ENCODE measurements around the gene CACNA2D3. TPM values are rescaled to one million over a fixed set of nuclear protein-coding genes. Genes with fewer than 3 reads are reported as not detected.

CACNA2D3 gene
- total RNA-seq, 1 donor from 2014 or later, result 10.0 TPM

DNA sequence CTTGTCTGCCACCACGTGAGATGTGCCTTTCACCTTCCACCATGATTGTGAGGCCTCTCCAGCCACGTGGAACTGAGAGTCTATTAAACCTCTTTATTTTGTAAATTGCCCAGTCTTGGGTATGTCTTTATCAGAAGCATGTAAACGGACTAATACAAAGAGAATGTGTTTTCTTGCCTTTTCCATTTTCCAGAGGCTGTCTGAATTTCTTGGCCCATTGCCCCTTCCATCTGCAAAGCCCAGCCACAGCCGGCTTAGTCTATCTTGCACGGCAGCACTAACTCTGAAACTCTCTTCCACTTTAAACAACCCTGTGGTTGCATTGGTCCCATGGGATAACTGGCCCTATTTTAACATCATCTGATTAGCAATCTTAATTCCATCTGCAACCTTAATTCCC lies 590.2 kb downstream of the CACNA2D3 start:
- Mint-ChIP-seq H3K4me3 (ENCODE audit: unreplicated experiment) (no peak overlapping the region), H3K36me3 (ENCODE audit: unreplicated experiment) (no peaks in the 10 kb centered on the region), H3K4me1 (ENCODE audit: low read depth, unreplicated experiment) (peaks cover 2% of the 10 kb centered on the region), H3K9me3 (ENCODE audit: unreplicated experiment) (no peaks in the 10 kb centered on the region), H3K27ac (ENCODE audit: unreplicated experiment) (no peak overlapping the region), H3K27me3 (ENCODE audit: unreplicated experiment) (no peaks in the 10 kb centered on the region)
- TF ChIP-seq, protein P1, sequence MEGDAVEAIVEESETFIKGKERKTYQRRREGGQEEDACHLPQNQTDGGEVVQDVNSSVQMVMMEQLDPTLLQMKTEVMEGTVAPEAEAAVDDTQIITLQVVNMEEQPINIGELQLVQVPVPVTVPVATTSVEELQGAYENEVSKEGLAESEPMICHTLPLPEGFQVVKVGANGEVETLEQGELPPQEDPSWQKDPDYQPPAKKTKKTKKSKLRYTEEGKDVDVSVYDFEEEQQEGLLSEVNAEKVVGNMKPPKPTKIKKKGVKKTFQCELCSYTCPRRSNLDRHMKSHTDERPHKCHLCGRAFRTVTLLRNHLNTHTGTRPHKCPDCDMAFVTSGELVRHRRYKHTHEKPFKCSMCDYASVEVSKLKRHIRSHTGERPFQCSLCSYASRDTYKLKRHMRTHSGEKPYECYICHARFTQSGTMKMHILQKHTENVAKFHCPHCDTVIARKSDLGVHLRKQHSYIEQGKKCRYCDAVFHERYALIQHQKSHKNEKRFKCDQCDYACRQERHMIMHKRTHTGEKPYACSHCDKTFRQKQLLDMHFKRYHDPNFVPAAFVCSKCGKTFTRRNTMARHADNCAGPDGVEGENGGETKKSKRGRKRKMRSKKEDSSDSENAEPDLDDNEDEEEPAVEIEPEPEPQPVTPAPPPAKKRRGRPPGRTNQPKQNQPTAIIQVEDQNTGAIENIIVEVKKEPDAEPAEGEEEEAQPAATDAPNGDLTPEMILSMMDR (IDR thresholded peaks at IDR 0.05; ENCODE audit: partially characterized antibody, unreplicated experiment), result no peak
- DNase-seq, result no peak

DNA sequence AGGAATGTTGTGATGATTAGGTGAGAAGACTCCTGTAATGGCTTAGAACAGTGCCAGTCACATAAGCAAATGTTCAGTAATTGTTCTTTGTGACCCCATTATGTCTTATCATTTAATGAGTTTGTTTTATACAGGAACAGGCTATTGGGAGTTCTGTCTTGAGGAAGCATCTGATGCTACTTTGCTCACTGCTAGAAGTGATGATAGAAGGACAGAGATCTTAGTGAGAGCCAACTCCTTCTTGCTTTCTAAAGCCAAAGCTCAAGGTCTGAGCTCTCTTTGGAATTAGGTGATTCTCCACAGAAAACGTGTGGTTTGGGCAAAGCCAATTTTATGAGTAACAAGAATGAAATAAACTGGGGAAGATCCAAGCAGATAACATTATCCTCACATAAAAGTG lies 590.7 kb downstream of the CACNA2D3 start:
- Mint-ChIP-seq H3K4me3 (ENCODE audit: unreplicated experiment) (no peak overlapping the region), H3K36me3 (ENCODE audit: unreplicated experiment) (no peaks in the 10 kb centered on the region), H3K9me3 (ENCODE audit: unreplicated experiment) (no peaks in the 10 kb centered on the region), H3K27me3 (ENCODE audit: unreplicated experiment) (no peaks in the 10 kb centered on the region), H3K4me1 (ENCODE audit: low read depth, unreplicated experiment) (peaks cover 2% of the 10 kb centered on the region), H3K27ac (ENCODE audit: unreplicated experiment) (no peak overlapping the region)
- TF ChIP-seq, protein P1 (IDR thresholded peaks at IDR 0.05; ENCODE audit: partially characterized antibody, unreplicated experiment), result no peak
- DNase-seq, result no peak

DNA sequence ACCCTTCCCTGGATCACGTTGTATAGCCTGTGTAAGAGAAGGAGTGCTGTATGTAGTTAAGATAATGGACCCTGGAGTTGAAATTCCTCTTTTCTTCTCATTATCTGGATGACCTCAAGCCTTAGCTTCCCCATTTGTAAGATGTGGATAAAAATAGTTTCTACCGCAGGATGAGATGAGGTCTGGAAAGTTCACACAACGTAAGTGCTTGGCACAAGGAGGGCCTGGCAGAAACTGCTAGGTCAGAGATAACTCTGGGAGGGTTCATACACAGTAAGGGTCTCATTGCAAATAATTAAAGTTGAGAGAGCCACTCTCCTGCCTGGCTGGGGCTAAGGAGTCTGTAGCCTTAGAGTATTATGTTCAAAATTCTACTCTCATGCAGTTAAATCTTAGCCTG lies 591.1 kb downstream of the CACNA2D3 start:
- Mint-ChIP-seq H3K36me3 (ENCODE audit: unreplicated experiment) (no peaks in the 10 kb centered on the region), H3K27me3 (ENCODE audit: unreplicated experiment) (no peaks in the 10 kb centered on the region), H3K9me3 (ENCODE audit: unreplicated experiment) (no peaks in the 10 kb centered on the region), H3K4me1 (ENCODE audit: low read depth, unreplicated experiment) (peaks cover 2% of the 10 kb centered on the region), H3K4me3 (ENCODE audit: unreplicated experiment) (no peak overlapping the region), H3K27ac (ENCODE audit: unreplicated experiment) (no peak overlapping the region)
- DNase-seq, result no peak
- TF ChIP-seq, protein P1 (IDR thresholded peaks at IDR 0.05; ENCODE audit: partially characterized antibody, unreplicated experiment), result no peak

DNA sequence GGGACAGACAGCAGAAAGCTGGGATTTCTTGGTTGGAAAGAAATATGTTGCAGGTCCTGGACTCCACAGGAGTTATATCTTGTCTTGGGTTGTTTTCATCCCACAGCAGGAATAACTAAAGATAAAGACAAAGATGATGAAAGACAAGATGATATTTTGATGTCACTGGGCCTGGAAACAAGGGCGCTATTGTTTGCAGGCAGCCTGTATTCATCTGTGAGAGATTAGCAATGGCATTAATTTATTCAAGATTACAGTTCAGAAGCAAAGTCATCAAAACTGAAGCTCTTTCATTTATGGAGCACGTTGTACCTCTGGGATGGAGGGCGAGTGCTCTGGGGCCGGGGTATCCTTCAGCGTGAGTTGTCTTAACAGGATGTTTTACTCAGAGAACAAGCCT lies 591.7 kb downstream of the CACNA2D3 start:
- peaks cover 2% of the 10 kb centered on the region for H3K4me1 Mint-ChIP-seq (ENCODE audit: low read depth, unreplicated experiment)
- H3K27me3 Mint-ChIP-seq (ENCODE audit: unreplicated experiment), result no peaks in the 10 kb centered on the region
- no peak for DNase-seq
- TF ChIP-seq, protein P1 (IDR thresholded peaks at IDR 0.05; ENCODE audit: partially characterized antibody, unreplicated experiment), result no peak
- H3K4me3 Mint-ChIP-seq (ENCODE audit: unreplicated experiment), result no peak overlapping the region
- no peak overlapping the region for H3K27ac Mint-ChIP-seq (ENCODE audit: unreplicated experiment)
- no peaks in the 10 kb centered on the region for H3K36me3 Mint-ChIP-seq (ENCODE audit: unreplicated experiment)
- H3K9me3 Mint-ChIP-seq (ENCODE audit: unreplicated experiment), result no peaks in the 10 kb centered on the region

DNA sequence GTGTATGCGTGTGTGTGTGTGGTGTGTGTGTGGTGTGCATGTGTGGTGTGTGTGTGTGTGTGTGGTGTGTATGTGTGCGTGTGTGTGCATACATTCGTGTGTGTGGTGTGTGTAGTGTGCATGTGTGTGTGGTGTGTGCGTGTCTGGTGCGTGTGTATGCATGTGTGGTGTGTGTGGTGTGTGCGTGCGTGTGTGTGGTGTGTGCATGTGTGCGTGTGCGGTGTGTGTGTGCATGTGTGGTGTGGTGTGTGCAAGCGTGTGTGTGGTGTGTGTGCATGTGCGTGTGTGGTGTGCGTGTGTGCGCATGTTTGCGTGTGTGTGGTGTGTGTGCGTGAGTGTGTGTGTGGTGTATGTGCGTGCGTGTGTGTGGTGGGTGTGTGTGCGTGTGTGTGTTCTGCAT lies 595.2 kb downstream of the CACNA2D3 start:
- no peak for DNase-seq
- no peaks in the 10 kb centered on the region for H3K27me3 Mint-ChIP-seq (ENCODE audit: unreplicated experiment)
- no peaks in the 10 kb centered on the region for H3K4me1 Mint-ChIP-seq (ENCODE audit: low read depth, unreplicated experiment)
- H3K27ac Mint-ChIP-seq (ENCODE audit: unreplicated experiment), result no peak overlapping the region
- H3K9me3 Mint-ChIP-seq (ENCODE audit: unreplicated experiment), result peaks cover 2% of the 10 kb centered on the region
- H3K36me3 Mint-ChIP-seq (ENCODE audit: unreplicated experiment), result no peaks in the 10 kb centered on the region
- no peak overlapping the region for H3K4me3 Mint-ChIP-seq (ENCODE audit: unreplicated experiment)
- TF ChIP-seq, protein P1 (IDR thresholded peaks at IDR 0.05; ENCODE audit: partially characterized antibody, unreplicated experiment), result no peak
